Measurements from ENCODE around the gene DOCK10. TPM values are rescaled to one million over a fixed set of nuclear protein-coding genes. Genes with fewer than 3 reads are reported as not detected.

The DOCK10 gene
- polyA plus RNA-seq, 1 donor (not counting 4 experiments of a cell fraction or from before 2014, with no cell fraction given): 2.5 TPM

DNA sequence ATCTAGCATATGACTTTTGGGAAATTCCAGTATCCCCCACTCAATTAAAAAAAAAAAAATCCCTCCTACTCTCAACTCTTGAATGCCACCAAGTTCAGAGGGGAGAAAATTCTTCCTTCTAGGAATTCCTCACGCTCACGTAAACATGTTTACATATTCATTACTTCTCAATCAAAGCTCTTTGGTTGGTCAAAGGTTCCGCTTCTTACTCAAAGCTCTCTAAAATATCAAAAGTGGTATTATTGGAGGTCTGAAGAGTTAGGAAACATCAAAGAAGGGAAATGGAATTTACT is 4.1 kb downstream of the DOCK10 start:
- no peak overlapping the region for H3K4me3 ChIP-seq (ENCODE audit: control insufficient read depth in 2 of 3, extremely low read depth in 1 of 3, insufficient read depth in 2 of 3, low read depth in 1 of 3, low read length in 3 of 3)
- H3K9ac ChIP-seq (ENCODE audit: control insufficient read depth, extremely low read depth, insufficient read depth, low read length): no peak overlapping the region
- H3K27me3 ChIP-seq (ENCODE audit: control insufficient read depth, extremely low read depth, insufficient read depth, low read length): peaks cover 12% of the 10 kb centered on the region
- no peaks in the 10 kb centered on the region for H3K9me1 ChIP-seq (ENCODE audit: control insufficient read depth, extremely low read depth, insufficient read depth, low read length)
- DNase-seq (ENCODE audit: low read depth, low spot score): no peak
- H2AFZ ChIP-seq (ENCODE audit: control insufficient read depth, low read length): no peak overlapping the region
- H3K27ac ChIP-seq (ENCODE audit: control insufficient read depth, insufficient read depth, low read length): no peak overlapping the region
- no peak overlapping the region for H3K4me2 ChIP-seq (ENCODE audit: control insufficient read depth, extremely low read depth, insufficient read depth, low read depth, low read length)
- TF ChIP-seq, protein P1, sequence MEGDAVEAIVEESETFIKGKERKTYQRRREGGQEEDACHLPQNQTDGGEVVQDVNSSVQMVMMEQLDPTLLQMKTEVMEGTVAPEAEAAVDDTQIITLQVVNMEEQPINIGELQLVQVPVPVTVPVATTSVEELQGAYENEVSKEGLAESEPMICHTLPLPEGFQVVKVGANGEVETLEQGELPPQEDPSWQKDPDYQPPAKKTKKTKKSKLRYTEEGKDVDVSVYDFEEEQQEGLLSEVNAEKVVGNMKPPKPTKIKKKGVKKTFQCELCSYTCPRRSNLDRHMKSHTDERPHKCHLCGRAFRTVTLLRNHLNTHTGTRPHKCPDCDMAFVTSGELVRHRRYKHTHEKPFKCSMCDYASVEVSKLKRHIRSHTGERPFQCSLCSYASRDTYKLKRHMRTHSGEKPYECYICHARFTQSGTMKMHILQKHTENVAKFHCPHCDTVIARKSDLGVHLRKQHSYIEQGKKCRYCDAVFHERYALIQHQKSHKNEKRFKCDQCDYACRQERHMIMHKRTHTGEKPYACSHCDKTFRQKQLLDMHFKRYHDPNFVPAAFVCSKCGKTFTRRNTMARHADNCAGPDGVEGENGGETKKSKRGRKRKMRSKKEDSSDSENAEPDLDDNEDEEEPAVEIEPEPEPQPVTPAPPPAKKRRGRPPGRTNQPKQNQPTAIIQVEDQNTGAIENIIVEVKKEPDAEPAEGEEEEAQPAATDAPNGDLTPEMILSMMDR (optimal IDR thresholded peaks at IDR 0.05 in 1 of 3, IDR thresholded peaks at IDR 0.05 in 1 of 3, conservative IDR thresholded peaks at IDR 0.05 in 1 of 3; ENCODE audit: extremely low read depth in 1 of 3, insufficient read depth in 2 of 3, low read length in 3 of 3): no peak
- no peak for TF ChIP-seq EZH2 (IDR thresholded peaks at IDR 0.05; ENCODE audit: low read length)
- no peaks in the 10 kb centered on the region for H3K9me3 ChIP-seq (ENCODE audit: control insufficient read depth, low read depth, low read length)
- FAIRE-seq: no peak
- dilution Hi-C loops (cut with MboI; ENCODE audit: extremely low pct_ligation_motif_present, low sequenced_read_pairs): no loop called here
- no peaks in the 10 kb centered on the region for H4K20me1 ChIP-seq (ENCODE audit: control insufficient read depth, extremely low read depth, insufficient read depth, low read length)
- no peaks in the 10 kb centered on the region for H3K79me2 ChIP-seq (ENCODE audit: control insufficient read depth, insufficient read depth, low read length)
- no peaks in the 10 kb centered on the region for H3K36me3 ChIP-seq (ENCODE audit: control insufficient read depth in 2 of 2, extremely low read depth in 1 of 2, insufficient read depth in 2 of 2, low read length in 2 of 2)
- peaks cover 4% of the 10 kb centered on the region for H3K4me1 ChIP-seq (ENCODE audit: control insufficient read depth, extremely low read depth, insufficient read depth, low read length)

DNA sequence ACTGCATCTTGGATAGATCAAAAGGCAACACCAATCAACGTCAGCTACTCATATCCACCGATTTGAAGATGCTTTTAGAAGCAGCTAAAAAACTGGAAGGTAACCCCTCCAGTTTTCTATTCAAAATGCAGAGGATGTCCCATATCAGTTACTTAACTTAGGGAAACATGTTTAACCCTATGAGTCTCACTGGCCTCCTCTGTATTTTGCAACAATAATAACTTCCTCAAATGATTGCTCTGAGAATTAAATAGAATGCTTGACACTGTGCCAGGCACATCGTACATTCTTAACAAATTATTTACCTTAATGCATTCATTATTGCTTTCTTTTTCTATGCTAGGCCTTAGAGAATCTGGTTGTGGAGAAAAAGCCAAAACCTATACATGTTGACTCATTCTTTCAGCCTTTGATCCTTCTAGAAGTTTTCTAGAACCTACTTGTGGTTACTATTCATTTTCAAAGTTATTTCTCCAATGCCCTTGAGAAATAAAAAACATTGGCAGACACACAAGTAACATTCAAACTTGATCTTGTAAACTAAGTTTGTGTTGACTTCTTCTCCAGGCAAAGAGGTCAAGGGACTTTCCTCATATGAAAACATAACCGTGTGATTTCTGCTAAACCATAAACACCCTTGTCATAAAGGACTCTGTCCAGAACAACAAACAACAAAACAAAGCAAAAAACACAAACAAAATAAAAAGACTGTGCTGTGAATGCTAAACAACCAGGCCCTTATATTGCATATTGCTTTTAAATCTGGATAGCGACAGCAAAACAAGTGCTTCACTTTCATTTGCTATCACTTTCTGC is 4.6 kb downstream of the DOCK10 start:
- FAIRE-seq: no peak
- no peak overlapping the region for H3K27ac ChIP-seq (ENCODE audit: control insufficient read depth, insufficient read depth, low read length)
- no peaks in the 10 kb centered on the region for H3K9me3 ChIP-seq (ENCODE audit: control insufficient read depth, low read depth, low read length)
- no peaks in the 10 kb centered on the region for H4K20me1 ChIP-seq (ENCODE audit: control insufficient read depth, extremely low read depth, insufficient read depth, low read length)
- H2AFZ ChIP-seq (ENCODE audit: control insufficient read depth, low read length): no peak overlapping the region
- H3K4me1 ChIP-seq (ENCODE audit: control insufficient read depth, extremely low read depth, insufficient read depth, low read length): peaks cover 4% of the 10 kb centered on the region
- no peak overlapping the region for H3K4me3 ChIP-seq (ENCODE audit: control insufficient read depth in 2 of 3, extremely low read depth in 1 of 3, insufficient read depth in 2 of 3, low read depth in 1 of 3, low read length in 3 of 3)
- DNase-seq (ENCODE audit: low read depth, low spot score): no peak
- no peaks in the 10 kb centered on the region for H3K9me1 ChIP-seq (ENCODE audit: control insufficient read depth, extremely low read depth, insufficient read depth, low read length)
- H3K9ac ChIP-seq (ENCODE audit: control insufficient read depth, extremely low read depth, insufficient read depth, low read length): no peak overlapping the region
- H3K4me2 ChIP-seq (ENCODE audit: control insufficient read depth, extremely low read depth, insufficient read depth, low read depth, low read length): no peak overlapping the region
- peaks cover 7% of the 10 kb centered on the region for H3K27me3 ChIP-seq (ENCODE audit: control insufficient read depth, extremely low read depth, insufficient read depth, low read length)
- dilution Hi-C loops (cut with MboI; ENCODE audit: extremely low pct_ligation_motif_present, low sequenced_read_pairs): no loop called here
- no peaks in the 10 kb centered on the region for H3K36me3 ChIP-seq (ENCODE audit: control insufficient read depth in 2 of 2, extremely low read depth in 1 of 2, insufficient read depth in 2 of 2, low read length in 2 of 2)
- H3K79me2 ChIP-seq (ENCODE audit: control insufficient read depth, insufficient read depth, low read length): no peaks in the 10 kb centered on the region
- TF ChIP-seq, protein P1 (optimal IDR thresholded peaks at IDR 0.05 in 1 of 3, IDR thresholded peaks at IDR 0.05 in 1 of 3, conservative IDR thresholded peaks at IDR 0.05 in 1 of 3; ENCODE audit: extremely low read depth in 1 of 3, insufficient read depth in 2 of 3, low read length in 3 of 3): no peak
- no peak for TF ChIP-seq EZH2 (IDR thresholded peaks at IDR 0.05; ENCODE audit: low read length)
